Astrocyte (in vitro differentiated cells and primary cell): Measurements from ENCODE around the gene NXPH1. TPM values are rescaled to one million over a fixed set of nuclear protein-coding genes. Genes with fewer than 3 reads are reported as not detected.

ENCODE experiments used
- DNase-seq: peaks from one replicate; pipeline ENCODE4 v3.0.0-alpha.2; 2010; ENCODE audit warnings: low read depth
- FAIRE-seq: peaks from 2 replicates; lab custom pipeline; 2011; peaks lifted over from hg19 to GRCh38; lab: Jason Lieb, UNC
- H2AFZ ChIP-seq: 2 replicates; pipeline ENCODE4 v1.6.0; 2012; ENCODE audit warnings: low read depth, low read length, inconsistent platforms
- H3K27ac ChIP-seq: 2 replicates; pipeline ENCODE4 v1.5.1; 2011; ENCODE audit warnings: low read depth, low read length, inconsistent platforms
- H3K27me3 ChIP-seq: 2 replicates; pipeline ENCODE4 v1.6.0; 2011; ENCODE audit warnings: low read length, inconsistent platforms; ENCODE audit not compliant: insufficient read depth
- H3K36me3 ChIP-seq: 2 replicates; pipeline ENCODE4 v1.5.1; 2011; ENCODE audit warnings: low read length, inconsistent platforms; ENCODE audit not compliant: insufficient read depth
- H3K4me1 ChIP-seq: 2 replicates; pipeline ENCODE4 v1.5.1; 2011; ENCODE audit warnings: low read length, inconsistent platforms; ENCODE audit not compliant: insufficient read depth
- H3K4me2 ChIP-seq: 2 replicates; pipeline ENCODE4 v1.6.0; 2012; ENCODE audit warnings: low read length, inconsistent platforms
- H3K4me3 ChIP-seq: 2 replicates; pipeline ENCODE4 v1.5.1; 2011; ENCODE audit warnings: low read depth, mild to moderate bottlenecking, low read length, inconsistent platforms; ENCODE audit not compliant: insufficient read depth
- H3K79me2 ChIP-seq: 2 replicates; pipeline ENCODE4 v1.6.0; 2012; ENCODE audit warnings: mild to moderate bottlenecking, low read length, inconsistent platforms; ENCODE audit not compliant: insufficient read depth
- H3K9ac ChIP-seq: 2 replicates; pipeline ENCODE4 v1.6.0; 2012; ENCODE audit warnings: mild to moderate bottlenecking, low read length, inconsistent platforms
- H3K9me3 ChIP-seq: 2 replicates; pipeline ENCODE4 v1.5.1; 2012; ENCODE audit warnings: low read depth, mild to moderate bottlenecking, low read length, inconsistent platforms; ENCODE audit not compliant: insufficient read depth
- H4K20me1 ChIP-seq: 2 replicates; pipeline ENCODE4 v1.6.0; 2012; ENCODE audit warnings: low read length, inconsistent platforms; ENCODE audit not compliant: insufficient read depth
- H3K27ac Mint-ChIP-seq: one replicate; pipeline ENCODE4 v1.8.0; 2021; ENCODE audit warnings: mild to moderate bottlenecking, mixed read lengths; ENCODE audit not compliant: unreplicated experiment
- H3K27me3 Mint-ChIP-seq: one replicate; pipeline ENCODE4 v1.8.0; 2021; ENCODE audit warnings: low read depth, mixed read lengths; ENCODE audit not compliant: unreplicated experiment
- H3K36me3 Mint-ChIP-seq: one replicate; pipeline ENCODE4 v1.8.0; 2021; ENCODE audit warnings: low read depth, mixed read lengths; ENCODE audit not compliant: unreplicated experiment
- H3K4me1 Mint-ChIP-seq: one replicate; pipeline ENCODE4 v1.8.0; 2021; ENCODE audit warnings: low read depth, mixed read lengths; ENCODE audit not compliant: unreplicated experiment
- H3K4me3 Mint-ChIP-seq: one replicate; pipeline ENCODE4 v1.8.0; 2021; ENCODE audit warnings: mild to moderate bottlenecking, moderate library complexity, mixed read lengths; ENCODE audit not compliant: unreplicated experiment
- H3K9me3 Mint-ChIP-seq: one replicate; pipeline ENCODE4 v1.8.0; 2021; ENCODE audit warnings: mild to moderate bottlenecking, mixed read lengths; ENCODE audit not compliant: unreplicated experiment
- CTCF ChIP-seq: IDR thresholded peaks from 2 replicates; pipeline ENCODE4 v1.5.1; 2011; ENCODE audit warnings: low read depth, mild to moderate bottlenecking, inconsistent platforms, low read length, moderate library complexity; ENCODE audit not compliant: insufficient read depth
- EZH2 ChIP-seq: IDR thresholded peaks from 2 replicates; pipeline ENCODE4 v1.6.1; 2012; ENCODE audit warnings: mild to moderate bottlenecking, low read length, inconsistent platforms; ENCODE audit not compliant: insufficient read depth
- total RNA-seq: library from RNA; stranded (reverse); gene quantifications from 2 replicates; pipeline ENCODE4 v1.2.1, GENCODE V29; 2021

NXPH1 gene
- total RNA-seq, 1 donor from 2014 or later: 0.16 TPM

GRCh38 chr7:8480527-8480926 lies 47.1 kb downstream of the NXPH1 start:
- H3K4me2 ChIP-seq: no peak overlapping the region
- H3K9me3 ChIP-seq: no peaks in the 10 kb centered on the region
- H3K36me3 Mint-ChIP-seq: no peaks in the 10 kb centered on the region
- no peaks in the 10 kb centered on the region for H3K27me3 Mint-ChIP-seq
- no peak overlapping the region for H3K9ac ChIP-seq
- H3K9me3 Mint-ChIP-seq: no peaks in the 10 kb centered on the region
- no peak overlapping the region for H3K27ac ChIP-seq
- H3K4me1 ChIP-seq: no peaks in the 10 kb centered on the region
- FAIRE-seq (no peak), DNase-seq (peak; percentile 34)
- TF ChIP-seq EZH2 (no peak), CTCF (no peak)
- H2AFZ ChIP-seq: no peak overlapping the region
- H3K4me1 Mint-ChIP-seq: no peaks in the 10 kb centered on the region
- H3K79me2 ChIP-seq: no peaks in the 10 kb centered on the region
- H4K20me1 ChIP-seq: no peaks in the 10 kb centered on the region
- H3K27me3 ChIP-seq: no peaks in the 10 kb centered on the region
- H3K36me3 ChIP-seq: no peaks in the 10 kb centered on the region
- no peak overlapping the region for H3K27ac Mint-ChIP-seq
- H3K4me3 Mint-ChIP-seq: no peak overlapping the region
- no peak overlapping the region for H3K4me3 ChIP-seq

DNA sequence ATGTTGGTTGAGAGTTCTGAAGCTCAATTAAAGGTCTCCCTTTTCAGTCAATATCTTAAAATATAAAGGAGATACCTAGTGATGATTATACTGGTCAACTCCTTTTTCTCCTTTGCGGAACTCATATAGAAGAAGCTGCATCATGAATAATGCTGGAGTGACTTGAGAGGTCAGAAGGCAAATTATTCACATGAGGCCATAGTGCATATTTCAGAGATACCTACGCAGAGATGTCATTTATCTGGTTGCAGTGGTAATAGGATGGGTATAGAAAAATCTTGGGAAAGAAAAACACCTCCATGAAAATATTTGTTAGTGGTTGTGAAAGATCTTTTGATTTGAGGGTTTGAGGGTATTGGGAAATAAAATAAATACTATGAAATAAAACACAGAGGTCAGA lies 47.7 kb downstream of the NXPH1 start:
- no peaks in the 10 kb centered on the region for H3K27me3 Mint-ChIP-seq
- TF ChIP-seq CTCF: no peak
- no peak for TF ChIP-seq EZH2
- no peak overlapping the region for H2AFZ ChIP-seq
- H3K27ac ChIP-seq: no peak overlapping the region
- H3K9me3 ChIP-seq: no peaks in the 10 kb centered on the region
- H3K4me3 Mint-ChIP-seq: no peak overlapping the region
- no peak overlapping the region for H3K9ac ChIP-seq
- H3K79me2 ChIP-seq: no peaks in the 10 kb centered on the region
- H3K27ac Mint-ChIP-seq: no peak overlapping the region
- no peak overlapping the region for H3K4me3 ChIP-seq
- no peak for DNase-seq
- FAIRE-seq: no peak
- H3K36me3 ChIP-seq: no peaks in the 10 kb centered on the region
- H3K4me1 Mint-ChIP-seq: no peaks in the 10 kb centered on the region
- no peaks in the 10 kb centered on the region for H3K27me3 ChIP-seq
- no peaks in the 10 kb centered on the region for H3K36me3 Mint-ChIP-seq
- no peaks in the 10 kb centered on the region for H3K4me1 ChIP-seq
- no peaks in the 10 kb centered on the region for H4K20me1 ChIP-seq
- H3K9me3 Mint-ChIP-seq: no peaks in the 10 kb centered on the region
- no peak overlapping the region for H3K4me2 ChIP-seq

GRCh38 chr7:8481752-8482446 lies 48.5 kb downstream of the NXPH1 start:
- Histone ChIP-seq H3K4me2 (no peak overlapping the region), H3K9ac (no peak overlapping the region), H3K9me3 (no peaks in the 10 kb centered on the region), H3K27ac (no peak overlapping the region), H3K4me1 (no peaks in the 10 kb centered on the region), H3K4me3 (no peak overlapping the region), H3K36me3 (no peaks in the 10 kb centered on the region), H2AFZ (no peak overlapping the region), H4K20me1 (no peaks in the 10 kb centered on the region), H3K27me3 (no peaks in the 10 kb centered on the region), H3K79me2 (no peaks in the 10 kb centered on the region)
- Mint-ChIP-seq H3K9me3 (no peaks in the 10 kb centered on the region), H3K4me3 (no peak overlapping the region), H3K36me3 (no peaks in the 10 kb centered on the region), H3K27ac (no peak overlapping the region), H3K27me3 (no peaks in the 10 kb centered on the region), H3K4me1 (no peaks in the 10 kb centered on the region)
- FAIRE-seq (no peak), DNase-seq (no peak)
- TF ChIP-seq EZH2 (no peak), CTCF (no peak)
